HL-60 (cell line): ENCODE data around the gene SMLR1.

Experiments used
- CTCF ChIP-seq: IDR thresholded peaks from one replicate; pipeline ENCODE4 v1.5.1; 2011; ENCODE audit warnings: low read length, control low read depth, inconsistent platforms; ENCODE audit not compliant: insufficient read depth
- POLR2AphosphoS5 ChIP-seq: IDR thresholded peaks from 2 replicates; pipeline ENCODE4 v1.6.1; 2012; ENCODE audit warnings: low read depth
- SPI1 ChIP-seq: IDR thresholded peaks from 2 replicates; pipeline ENCODE4 v1.6.1; 2012; ENCODE audit warnings: low read depth, mild to moderate bottlenecking, borderline replicate concordance

- no peak for TF ChIP-seq CTCF
- TF ChIP-seq POLR2AphosphoS5, result no peak
- TF ChIP-seq SPI1, result no peak
Observed at GRCh38 chr6:130811932-130812331, 15.3 kb upstream of the SMLR1 start.
